H9 (cell line): ENCODE results near the gene DDX49. TPM values are rescaled to one million over a fixed set of nuclear protein-coding genes. Genes with fewer than 3 reads are reported as not detected.

ENCODE experiments used
- DNase-seq: peaks from one replicate; pipeline ENCODE4 v3.0.0-alpha.2; 2017
- H2AFZ ChIP-seq: one replicate; pipeline ENCODE4 v1.6.1; 2013; ENCODE audit warnings: mild to moderate bottlenecking, low read length, control low read depth, moderate library complexity
- H2AK5ac ChIP-seq: 2 replicates; pipeline ENCODE4 v1.6.1; 2013; ENCODE audit warnings: low read length, control low read depth, mixed read lengths; ENCODE audit not compliant: insufficient read length
- H2BK120ac ChIP-seq: one replicate; pipeline ENCODE4 v1.6.1; 2013; ENCODE audit warnings: low read depth, mild to moderate bottlenecking, low read length, control low read depth, inconsistent platforms; ENCODE audit not compliant: poor library complexity, severe bottlenecking
- H2BK12ac ChIP-seq: 2 replicates; pipeline ENCODE4 v1.6.1; 2013; ENCODE audit warnings: low read length, control low read depth, mixed read lengths, low read depth; ENCODE audit not compliant: insufficient read length
- H2BK15ac ChIP-seq: 2 replicates; pipeline ENCODE4 v1.6.1; 2013; ENCODE audit warnings: low read depth, low read length, control low read depth
- H2BK20ac ChIP-seq: one replicate; pipeline ENCODE4 v1.6.1; 2013; ENCODE audit warnings: low read depth, mild to moderate bottlenecking, low read length, control low read depth, inconsistent platforms; ENCODE audit not compliant: poor library complexity, severe bottlenecking
- H2BK5ac ChIP-seq: 2 replicates; pipeline ENCODE4 v1.6.1; 2013; ENCODE audit warnings: low read length, control low read depth, mixed read lengths; ENCODE audit not compliant: insufficient read length
- H3K14ac ChIP-seq: 2 replicates; pipeline ENCODE4 v1.6.1; 2013; ENCODE audit warnings: low read length, control low read depth; ENCODE audit not compliant: insufficient read depth
- H3K18ac ChIP-seq: 2 replicates; pipeline ENCODE4 v1.6.1; 2013; ENCODE audit warnings: low read depth, mild to moderate bottlenecking, mixed read lengths, low read length, control low read depth; ENCODE audit not compliant: insufficient read length
- H3K23ac ChIP-seq: 2 replicates; pipeline ENCODE4 v1.6.1; 2013; ENCODE audit warnings: low read length, control low read depth, mixed read lengths, low read depth; ENCODE audit not compliant: insufficient read length
- H3K23me2 ChIP-seq: 2 replicates; pipeline ENCODE4 v1.6.1; 2013; ENCODE audit warnings: low read depth, mild to moderate bottlenecking, mixed read lengths, low read length, control low read depth; ENCODE audit not compliant: insufficient read length, poor library complexity, severe bottlenecking
- H3K27ac ChIP-seq: 2 replicates; pipeline ENCODE4 v1.5.1; 2013; ENCODE audit warnings: low read length, control low read depth, mixed read lengths, low read depth; ENCODE audit not compliant: insufficient read length
- H3K27me3 ChIP-seq: 2 replicates; pipeline ENCODE4 v1.6.1; 2013; ENCODE audit warnings: low read length, control low read depth, inconsistent platforms; ENCODE audit not compliant: insufficient read depth
- H3K4ac ChIP-seq: 2 replicates; pipeline ENCODE4 v1.6.1; 2013; ENCODE audit warnings: low read depth, mild to moderate bottlenecking, control low read depth, inconsistent platforms, low read length, moderate library complexity
- H3K4me1 ChIP-seq: 2 replicates; pipeline ENCODE4 v1.6.1; 2013; ENCODE audit warnings: low read length, control low read depth, inconsistent platforms; ENCODE audit not compliant: insufficient read depth
- H3K4me2 ChIP-seq: 2 replicates; pipeline ENCODE4 v1.6.1; 2013; ENCODE audit warnings: low read length, control low read depth, mixed read lengths; ENCODE audit not compliant: insufficient read length, insufficient read depth
- H3K56ac ChIP-seq: 2 replicates; pipeline ENCODE4 v1.6.1; 2013; ENCODE audit warnings: low read depth, mild to moderate bottlenecking, mixed read lengths, low read length, control low read depth; ENCODE audit not compliant: insufficient read length
- H3K79me1 ChIP-seq: 2 replicates; pipeline ENCODE4 v1.6.1; 2013; ENCODE audit warnings: low read depth, mild to moderate bottlenecking, moderate library complexity, low read length, control low read depth, inconsistent platforms; ENCODE audit not compliant: insufficient read depth, poor library complexity, severe bottlenecking
- H3K79me2 ChIP-seq: 2 replicates; pipeline ENCODE4 v1.6.1; 2013; ENCODE audit warnings: low read length, control low read depth, inconsistent platforms; ENCODE audit not compliant: insufficient read depth
- H3K9ac ChIP-seq: 2 replicates; pipeline ENCODE4 v1.6.1; 2013; ENCODE audit warnings: low read length, control low read depth, mixed read lengths; ENCODE audit not compliant: insufficient read length; ENCODE audit errors: extremely low read depth
- H3K9me3 ChIP-seq: one replicate; pipeline ENCODE4 v1.6.1; 2013; ENCODE audit warnings: low read depth, low read length, inconsistent platforms; ENCODE audit not compliant: control insufficient read depth
- H3T11ph ChIP-seq: one replicate; pipeline ENCODE4 v1.6.1; 2013; ENCODE audit warnings: mild to moderate bottlenecking, low read length, control low read depth, inconsistent platforms
- H4K20me1 ChIP-seq: one replicate; pipeline ENCODE4 v1.6.1; 2013; ENCODE audit not compliant: control insufficient read depth, insufficient read length, insufficient read depth
- H4K5ac ChIP-seq: 2 replicates; pipeline ENCODE4 v1.6.1; 2013; ENCODE audit warnings: low read depth, mild to moderate bottlenecking, mixed read lengths, low read length, control low read depth; ENCODE audit not compliant: insufficient read length
- H4K8ac ChIP-seq: replicated peaks from 2 replicates; pipeline ENCODE4 v1.6.1; 2013; ENCODE audit warnings: low read length, control low read depth, mixed read lengths, low read depth; ENCODE audit not compliant: insufficient read length
- H4K91ac ChIP-seq: 2 replicates; pipeline ENCODE4 v1.6.1; 2013; ENCODE audit warnings: low read depth, mild to moderate bottlenecking, moderate library complexity, mixed read lengths, low read length, control low read depth; ENCODE audit not compliant: insufficient read length
- H3K27ac Mint-ChIP-seq, 3 experiments: 2 replicates in 2 of 3; 3 replicates in 1 of 3; pipeline ENCODE4 v1.8.0; 2020 to 2021; ENCODE audit warnings: mixed read lengths in 3 of 3, mild to moderate bottlenecking in 1 of 3, moderate library complexity in 1 of 3
- H3K27me3 Mint-ChIP-seq: 2 replicates; pipeline ENCODE4 v1.8.0; 2021; ENCODE audit warnings: low read depth, mild to moderate bottlenecking, moderate library complexity, mixed read lengths
- H3K36me3 Mint-ChIP-seq, 3 experiments: 2 replicates in 2 of 3; 3 replicates in 1 of 3; pipeline ENCODE4 v1.8.0; 2020 to 2021; ENCODE audit warnings: low read depth in 3 of 3, mixed read lengths in 3 of 3; ENCODE audit not compliant: insufficient read depth in 1 of 3
- H3K4me1 Mint-ChIP-seq, 2 experiments: 2 replicates each; pipeline ENCODE4 v1.8.0; 2020; ENCODE audit warnings: mixed read lengths in 2 of 2
- H3K4me3 Mint-ChIP-seq, 2 experiments: 2 replicates in 1 of 2; 3 replicates in 1 of 2; pipeline ENCODE4 v1.8.0; 2020 to 2021; ENCODE audit warnings: mild to moderate bottlenecking in 2 of 2, mixed read lengths in 2 of 2, moderate library complexity in 1 of 2
- H3K9me3 Mint-ChIP-seq, 2 experiments: 2 replicates in 1 of 2; 3 replicates in 1 of 2; pipeline ENCODE4 v1.8.0; 2020; ENCODE audit warnings: mild to moderate bottlenecking in 2 of 2, mixed read lengths in 2 of 2, moderate library complexity in 1 of 2
- WGBS: extraction: QIAGEN DNeasy Blood & Tissue Kit; methylation state at CpG from one replicate; pipeline ENCODE4 v1.1.7; 2013; ENCODE audit warnings: missing lambda C conversion rate, low lambda C conversion rate, mixed read lengths; ENCODE audit not compliant: insufficient read length; ENCODE audit errors: extremely low coverage; 5-methylcytosine and 5-hydroxymethylcytosine counted together
- total RNA-seq: library from RNA; stranded (reverse); gene quantifications from 2 replicates; pipeline ENCODE4 v1.2.1, GENCODE V29; 2021
- TF ChIP-seq, protein P1 (sequence below): fragments of 200-600 bp; sonication (generic); conservative IDR thresholded peaks from 3 replicates; pipeline ENCODE4 v1.8.0; 2021; ENCODE audit warnings: antibody characterized with exemption, mild to moderate bottlenecking

DDX49 gene
- total RNA-seq, 1 experiment from 2014 or later: 52.3 TPM

DNA sequence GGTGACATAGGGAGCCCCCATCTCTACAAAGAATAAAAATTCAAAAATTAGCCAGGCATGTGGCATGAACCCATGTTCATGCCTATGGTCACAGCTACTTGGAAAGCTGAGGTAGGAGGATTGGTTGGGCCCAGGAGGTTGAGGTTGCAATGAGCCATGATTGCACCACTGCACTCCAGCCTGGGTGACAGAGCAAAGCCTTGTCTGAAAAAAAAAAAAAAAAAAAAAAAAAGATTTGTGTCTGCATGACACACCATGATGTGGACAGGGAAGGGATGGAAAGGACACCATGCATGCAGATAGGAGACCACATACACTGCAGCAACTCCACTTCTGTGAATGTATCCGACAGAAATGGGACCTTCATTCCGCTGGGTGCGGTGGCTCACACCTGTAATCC is 55.5 kb downstream of the DDX49 start:
- Mint-ChIP-seq H3K4me3 (no peak overlapping the region), H3K9me3 (no peaks in the 10 kb centered on the region), H3K36me3 (no peaks in the 10 kb centered on the region), H3K4me1 (peaks cover 0 to 6% of the 10 kb centered on the region in 2 experiments; a peak in 1 of 4 replicates), H3K27me3 (peaks cover 19% of the 10 kb centered on the region), H3K27ac (no peak overlapping the region)
- no CpG with 5 or more reads among the region's 3 CpGs for WGBS
- H2BK5ac ChIP-seq: no peak overlapping the region
- H3K23me2 ChIP-seq: no peaks in the 10 kb centered on the region
- no peaks in the 10 kb centered on the region for H3K27me3 ChIP-seq
- H2AFZ ChIP-seq: no peak overlapping the region
- H3K4me1 ChIP-seq: no peaks in the 10 kb centered on the region
- no peaks in the 10 kb centered on the region for H3K79me2 ChIP-seq
- no peak overlapping the region for H2AK5ac ChIP-seq
- no peaks in the 10 kb centered on the region for H3K79me1 ChIP-seq
- no peak overlapping the region for H3K23ac ChIP-seq
- H3K18ac ChIP-seq: no peak overlapping the region
- no peak overlapping the region for H3K4ac ChIP-seq
- no peak overlapping the region for H3T11ph ChIP-seq
- no peak overlapping the region for H3K9ac ChIP-seq
- H2BK20ac ChIP-seq: no peak overlapping the region
- H2BK12ac ChIP-seq: no peak overlapping the region
- H4K91ac ChIP-seq: no peak overlapping the region
- H3K9me3 ChIP-seq: no peaks in the 10 kb centered on the region
- H4K20me1 ChIP-seq: no peaks in the 10 kb centered on the region
- no peak overlapping the region for H3K27ac ChIP-seq
- no peak overlapping the region for H4K5ac ChIP-seq
- TF ChIP-seq, protein P1, sequence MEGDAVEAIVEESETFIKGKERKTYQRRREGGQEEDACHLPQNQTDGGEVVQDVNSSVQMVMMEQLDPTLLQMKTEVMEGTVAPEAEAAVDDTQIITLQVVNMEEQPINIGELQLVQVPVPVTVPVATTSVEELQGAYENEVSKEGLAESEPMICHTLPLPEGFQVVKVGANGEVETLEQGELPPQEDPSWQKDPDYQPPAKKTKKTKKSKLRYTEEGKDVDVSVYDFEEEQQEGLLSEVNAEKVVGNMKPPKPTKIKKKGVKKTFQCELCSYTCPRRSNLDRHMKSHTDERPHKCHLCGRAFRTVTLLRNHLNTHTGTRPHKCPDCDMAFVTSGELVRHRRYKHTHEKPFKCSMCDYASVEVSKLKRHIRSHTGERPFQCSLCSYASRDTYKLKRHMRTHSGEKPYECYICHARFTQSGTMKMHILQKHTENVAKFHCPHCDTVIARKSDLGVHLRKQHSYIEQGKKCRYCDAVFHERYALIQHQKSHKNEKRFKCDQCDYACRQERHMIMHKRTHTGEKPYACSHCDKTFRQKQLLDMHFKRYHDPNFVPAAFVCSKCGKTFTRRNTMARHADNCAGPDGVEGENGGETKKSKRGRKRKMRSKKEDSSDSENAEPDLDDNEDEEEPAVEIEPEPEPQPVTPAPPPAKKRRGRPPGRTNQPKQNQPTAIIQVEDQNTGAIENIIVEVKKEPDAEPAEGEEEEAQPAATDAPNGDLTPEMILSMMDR: no peak
- no peak overlapping the region for H2BK120ac ChIP-seq
- DNase-seq: no peak
- H4K8ac ChIP-seq: no peak overlapping the region
- no peak overlapping the region for H2BK15ac ChIP-seq
- H3K56ac ChIP-seq: no peak overlapping the region
- H3K4me2 ChIP-seq: no peak overlapping the region
- H3K14ac ChIP-seq: no peak overlapping the region
